Stimulated activated CD4-positive, alpha-beta T cell treated with anti-CD3 and anti-CD28 coated beads, Interleukin-12 subunit alpha, Interleukin-12 subunit beta, amount 100 ng/mL, for 24 hours (primary cell): ENCODE data around the gene GNB1L.

Experiments
- DNase-seq, 2 experiments: peaks; one replicate each; pipeline ENCODE4 v3.0.0-alpha.2; 2020; ENCODE audit warnings: low read depth in 2 of 2

GNB1L gene

DNA sequence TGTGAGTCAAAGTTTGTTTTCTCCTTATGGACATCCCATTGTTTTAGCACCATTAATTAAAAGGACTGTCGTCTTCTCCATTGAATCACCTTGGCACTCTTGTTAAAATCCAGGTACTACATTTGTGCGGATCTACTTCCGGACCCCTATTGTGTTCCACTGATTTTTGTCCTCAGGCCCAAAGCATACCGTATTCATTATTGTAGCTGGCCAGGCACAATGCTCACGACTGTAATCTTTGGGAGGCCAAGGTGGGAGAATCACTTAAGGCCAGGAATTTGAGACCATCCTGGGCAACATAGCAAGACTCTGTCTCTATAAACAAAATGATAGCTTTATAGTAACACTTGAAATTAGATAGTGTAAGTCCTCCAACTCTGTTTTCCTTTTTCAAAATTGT, 8.9 kb upstream of the GNB1L start:
- DNase-seq, result no peak

DNA sequence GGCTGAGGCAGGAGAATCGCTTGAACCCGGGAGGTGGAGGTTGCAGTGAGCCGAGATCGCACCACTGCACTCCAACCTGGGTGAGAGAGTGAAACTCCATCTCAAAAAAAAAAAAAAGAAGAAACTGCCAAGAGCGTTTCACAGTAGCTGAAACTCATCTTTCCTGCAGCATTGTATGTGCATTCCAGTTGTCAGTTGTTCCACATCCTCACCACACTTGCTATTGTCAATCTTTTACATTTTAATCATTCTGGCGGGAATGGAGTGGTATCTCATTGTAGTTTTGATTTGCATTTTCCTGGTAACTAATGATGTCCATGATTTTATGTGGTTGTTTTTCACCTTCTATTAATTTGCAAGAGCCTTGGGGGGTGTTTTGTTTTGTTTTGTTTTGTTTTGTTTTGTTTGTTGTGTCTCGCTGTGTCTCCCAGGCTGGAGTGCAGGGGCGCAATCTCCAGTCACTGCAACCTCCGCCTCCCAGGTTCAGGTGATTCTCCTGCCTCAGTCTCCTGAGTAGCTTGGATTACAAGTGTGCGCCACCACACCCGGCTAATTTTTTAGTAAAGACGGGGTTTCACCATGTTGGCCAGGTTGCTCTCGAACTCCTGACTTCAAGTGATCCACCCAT, 8.1 kb upstream of the GNB1L start:
- no peak for DNase-seq

DNA sequence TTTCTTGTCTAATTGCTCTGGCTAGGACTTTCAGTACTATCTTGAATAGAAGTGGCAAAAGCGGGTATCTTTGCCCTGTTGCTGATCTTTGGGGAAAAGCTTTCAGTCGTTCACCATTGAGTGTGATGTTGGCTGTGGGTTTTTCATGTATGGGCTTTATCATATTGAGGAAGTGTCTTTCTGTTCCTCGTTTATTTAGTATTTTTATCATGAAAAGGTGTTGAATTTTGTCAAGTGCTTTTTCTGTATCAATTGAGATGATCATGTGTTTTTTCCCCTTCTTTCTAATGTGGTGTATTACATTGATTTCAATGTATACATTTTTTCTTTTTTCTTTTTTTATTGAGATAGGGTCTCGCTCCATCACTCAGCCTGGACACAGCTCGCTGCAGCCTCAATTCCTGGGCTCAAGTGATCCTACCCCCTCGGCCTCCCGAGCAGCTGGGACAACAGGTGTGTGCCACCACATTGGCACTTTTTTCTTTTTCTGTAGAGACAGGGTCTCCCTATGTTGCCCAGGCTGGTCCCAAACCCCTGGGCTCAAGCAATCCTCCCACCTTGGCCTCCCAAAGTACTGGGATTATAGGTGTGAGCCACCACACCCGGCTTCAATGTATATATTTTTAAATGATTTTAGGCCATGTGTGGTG, 5.3 kb upstream of the GNB1L start:
- no peak for DNase-seq

DNA sequence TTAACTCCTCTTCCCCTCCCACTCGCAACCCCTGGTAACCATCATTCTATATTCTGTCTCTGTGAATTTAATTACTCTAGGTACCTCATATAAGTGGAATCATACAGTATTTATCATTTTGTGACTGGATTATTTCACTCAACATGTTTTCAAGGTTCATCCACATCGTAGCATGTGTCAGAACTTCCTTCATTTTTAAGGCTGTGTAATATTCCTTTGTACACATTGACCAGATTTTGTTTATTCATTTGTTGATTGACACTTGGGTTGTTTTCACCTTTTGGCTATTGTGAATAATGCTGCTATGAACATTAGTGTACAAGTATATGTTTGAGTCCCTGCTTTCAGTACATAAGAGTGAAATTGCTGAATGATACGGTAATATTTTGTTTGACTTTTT, 2.7 kb upstream of the GNB1L start:
- DNase-seq, result no peak

DNA sequence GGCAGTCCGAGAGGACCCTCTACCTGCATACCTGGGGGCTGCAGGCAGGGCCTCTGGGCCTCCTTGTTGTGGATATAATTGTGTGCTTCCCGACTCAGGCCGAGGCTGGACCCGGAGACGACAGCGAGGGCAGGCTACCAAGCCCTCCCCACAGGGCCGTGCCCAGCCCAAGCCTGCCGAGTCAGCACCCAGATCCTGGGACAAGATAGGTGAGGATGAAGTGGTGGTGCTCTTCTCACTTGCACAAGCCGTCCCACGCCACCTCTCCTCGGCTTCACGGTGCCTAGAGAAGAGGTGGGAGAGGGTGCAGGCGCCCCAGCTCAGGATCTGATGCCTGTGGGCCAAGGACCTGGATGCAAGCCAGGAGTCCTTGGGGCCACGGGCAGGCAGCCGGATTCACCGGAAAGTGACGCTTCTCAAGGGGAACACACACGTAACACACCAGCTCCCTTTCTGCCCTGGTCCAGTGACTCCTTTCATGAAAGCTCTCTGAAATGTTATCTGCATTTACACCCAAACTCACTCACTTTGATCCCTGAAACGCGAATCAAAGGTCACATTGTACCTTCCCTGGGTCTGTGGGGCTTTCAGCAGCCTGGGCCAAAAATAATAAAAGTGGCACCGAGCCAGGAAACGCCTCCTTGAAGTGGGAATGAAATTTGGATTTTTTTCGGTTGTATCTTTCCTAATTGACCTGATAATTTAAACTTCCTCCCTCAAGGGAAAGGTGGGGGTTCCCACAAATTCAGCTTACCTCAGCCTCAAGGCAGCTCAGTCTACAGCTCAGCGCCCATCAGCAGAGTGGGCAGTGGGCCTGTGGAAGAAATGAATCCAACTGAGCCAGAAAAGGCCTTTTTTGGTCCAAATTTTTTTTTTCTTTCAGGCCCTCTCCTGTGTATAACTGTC, 1.1 kb upstream of the GNB1L start:
- DNase-seq, result peak; percentile 51 to 67

DNA sequence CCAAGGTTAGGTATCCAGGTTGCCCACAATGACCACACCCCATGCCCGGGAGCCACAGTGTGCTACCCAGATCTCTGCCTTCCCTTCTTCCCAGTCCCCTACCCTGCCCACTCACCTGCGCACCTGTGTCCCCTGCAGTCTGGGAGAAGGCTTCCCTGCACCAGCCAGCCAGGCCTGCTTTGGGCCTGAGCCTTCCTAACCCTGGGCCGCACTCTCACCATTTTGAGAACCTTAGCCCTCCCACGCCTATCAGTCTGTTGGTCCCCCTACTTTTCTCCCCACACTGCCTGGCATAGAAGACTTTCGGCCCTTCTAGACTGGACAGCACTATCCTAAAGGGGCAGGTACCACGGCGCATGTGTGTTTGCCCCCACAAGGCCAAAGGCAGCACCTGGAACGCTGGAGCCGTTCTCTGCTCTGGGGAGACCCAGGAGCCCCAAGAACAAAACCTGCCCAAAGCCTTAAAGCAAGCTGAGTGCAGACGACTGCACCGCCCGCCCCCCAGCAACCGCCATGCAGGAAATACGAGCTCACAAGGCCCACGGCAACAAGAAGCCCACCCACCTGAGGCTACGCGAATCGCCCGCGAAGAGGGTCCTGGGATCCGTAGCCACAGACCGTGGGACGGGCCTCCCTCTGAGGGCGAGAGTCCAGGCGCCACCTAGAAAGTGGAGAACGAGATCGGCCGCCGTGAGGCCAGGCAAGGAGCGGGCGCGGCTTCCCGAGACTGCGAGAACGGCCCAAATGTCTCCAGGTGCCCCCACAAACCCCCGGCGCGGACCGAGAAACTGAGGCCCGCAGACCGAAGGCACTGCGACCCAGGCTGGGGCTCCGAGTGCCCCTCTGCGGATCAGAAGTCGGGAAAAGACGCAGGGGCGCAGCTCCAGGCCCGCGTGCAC, 546 bp downstream of the GNB1L start:
- DNase-seq, result no peak

DNA sequence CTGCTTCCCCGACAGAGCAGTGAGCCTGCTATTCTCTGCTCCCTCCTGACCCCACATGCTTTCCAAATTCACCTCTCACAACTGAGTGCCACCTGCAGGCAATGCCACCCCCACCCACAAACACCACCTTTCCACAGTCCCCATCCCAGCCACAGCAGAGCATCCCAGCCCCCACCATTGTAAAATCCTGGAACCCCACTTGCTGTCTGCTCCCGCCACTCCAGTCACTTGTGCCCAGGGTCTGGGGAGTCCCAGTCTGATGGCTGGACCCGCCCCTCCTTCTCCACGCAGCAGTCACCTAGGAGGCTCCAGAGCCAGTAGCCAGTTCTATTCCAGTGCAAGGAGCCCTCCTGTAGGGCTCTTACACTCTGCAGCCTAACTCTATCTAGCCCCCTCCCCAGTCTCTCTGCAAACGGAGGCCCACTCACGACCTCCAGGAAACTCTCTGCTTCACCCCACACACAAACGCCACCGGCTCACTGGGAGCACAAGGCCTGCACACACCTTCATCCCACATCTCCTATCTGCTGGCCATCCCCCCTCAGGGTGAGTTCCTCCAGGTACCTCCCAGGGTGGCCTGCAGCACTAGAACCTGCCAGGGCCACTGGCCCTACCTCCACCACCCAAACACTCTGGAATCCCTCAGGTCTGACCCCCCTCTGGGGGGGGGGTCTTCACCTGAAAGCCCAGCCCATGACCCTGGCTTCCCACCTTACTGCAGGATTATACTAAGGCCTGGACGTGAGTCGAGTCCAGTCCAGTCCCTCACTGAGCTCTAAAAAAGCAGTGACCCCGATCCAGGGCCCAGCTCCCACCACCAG, 1.4 kb downstream of the GNB1L start:
- DNase-seq, result no peak

DNA sequence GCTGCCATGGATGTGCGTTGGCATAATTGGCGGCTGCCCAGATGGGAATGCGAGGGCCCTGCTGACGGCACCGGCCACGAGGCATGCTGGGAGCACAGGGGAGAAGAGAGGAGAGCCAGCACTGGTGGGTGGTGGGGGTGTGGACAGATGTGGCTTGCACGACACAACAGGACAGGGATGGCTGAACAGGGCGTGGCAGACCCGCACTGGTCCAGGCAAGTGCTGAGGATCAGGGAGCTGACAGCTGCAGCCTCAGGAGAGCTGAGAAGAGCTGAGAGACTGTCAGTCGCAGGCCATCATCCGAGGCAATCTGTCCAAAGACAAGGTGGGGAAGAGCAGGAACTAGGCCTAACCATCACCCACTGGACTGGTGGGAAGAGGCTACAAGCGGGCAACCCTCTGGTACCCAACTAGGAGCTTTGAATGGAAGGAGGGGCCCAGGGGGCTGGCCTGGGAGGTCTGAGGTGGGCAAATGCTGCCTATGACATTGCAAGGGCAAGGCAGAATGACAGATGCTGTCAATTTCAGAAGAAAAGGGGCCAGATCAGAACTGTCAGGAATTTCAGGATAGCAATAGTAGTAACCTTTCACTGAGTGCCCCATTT, 2.4 kb downstream of the GNB1L start:
- DNase-seq, result no peak

DNA sequence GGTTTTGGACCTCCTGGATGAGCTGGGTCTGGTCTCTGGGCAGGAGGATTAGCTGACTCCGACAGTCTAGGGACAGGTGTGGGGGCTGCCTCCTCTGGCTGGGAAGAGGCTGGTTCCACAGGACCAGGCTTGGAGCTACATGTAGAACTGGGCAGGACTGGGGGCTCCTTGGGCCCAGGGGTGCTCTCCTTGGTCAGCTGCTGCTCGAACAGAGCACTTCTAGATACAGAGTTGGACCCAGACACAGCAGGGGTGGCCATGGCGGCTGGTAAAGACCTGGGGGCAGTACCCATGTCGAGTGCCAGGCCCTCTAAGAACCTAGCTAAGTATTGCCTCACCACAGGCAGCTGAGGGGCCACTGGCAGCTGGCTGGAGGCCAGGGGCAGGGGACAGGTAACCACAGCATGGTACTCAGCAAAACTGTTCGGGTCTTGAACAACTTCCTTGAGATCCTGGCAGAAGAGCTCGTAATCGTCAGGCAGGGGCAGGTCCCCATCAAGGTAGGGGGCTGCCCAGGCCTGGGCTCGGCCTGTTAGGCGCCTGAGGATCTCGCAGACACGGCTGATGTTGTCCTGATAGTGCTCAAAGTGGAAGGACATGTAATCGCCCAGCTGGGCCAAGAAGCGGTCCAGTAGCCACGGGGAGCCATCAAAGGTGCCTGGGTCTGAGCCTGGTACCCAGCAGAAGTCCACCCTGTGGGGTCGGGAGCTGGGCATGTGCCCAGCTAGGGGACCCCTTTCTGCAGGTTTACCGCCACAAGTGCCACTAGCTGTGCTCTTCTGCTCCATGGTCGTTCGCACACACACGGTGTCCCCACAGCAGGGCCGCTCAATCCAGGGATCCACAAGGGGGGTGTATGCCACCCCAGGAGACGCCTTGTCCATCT, 3.1 kb downstream of the GNB1L start:
- no peak for DNase-seq

DNA sequence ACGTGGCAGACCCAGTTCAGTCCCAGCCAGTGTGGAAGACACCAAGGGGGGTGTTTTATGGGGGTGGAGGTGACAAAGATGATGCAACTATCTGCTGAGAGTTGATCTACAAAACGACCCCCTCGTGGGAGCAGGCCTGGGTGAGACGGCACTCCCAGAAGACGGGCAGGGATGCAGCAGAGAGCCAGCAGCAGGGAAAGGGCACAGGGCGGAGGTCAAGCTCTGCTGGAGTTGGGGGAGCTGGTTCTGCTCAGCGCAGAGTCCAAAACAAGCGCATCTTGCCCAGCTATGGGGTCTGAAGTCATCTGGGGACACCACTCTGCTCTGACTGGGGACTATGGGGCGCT, 3.9 kb downstream of the GNB1L start:
- no peak for DNase-seq

DNA sequence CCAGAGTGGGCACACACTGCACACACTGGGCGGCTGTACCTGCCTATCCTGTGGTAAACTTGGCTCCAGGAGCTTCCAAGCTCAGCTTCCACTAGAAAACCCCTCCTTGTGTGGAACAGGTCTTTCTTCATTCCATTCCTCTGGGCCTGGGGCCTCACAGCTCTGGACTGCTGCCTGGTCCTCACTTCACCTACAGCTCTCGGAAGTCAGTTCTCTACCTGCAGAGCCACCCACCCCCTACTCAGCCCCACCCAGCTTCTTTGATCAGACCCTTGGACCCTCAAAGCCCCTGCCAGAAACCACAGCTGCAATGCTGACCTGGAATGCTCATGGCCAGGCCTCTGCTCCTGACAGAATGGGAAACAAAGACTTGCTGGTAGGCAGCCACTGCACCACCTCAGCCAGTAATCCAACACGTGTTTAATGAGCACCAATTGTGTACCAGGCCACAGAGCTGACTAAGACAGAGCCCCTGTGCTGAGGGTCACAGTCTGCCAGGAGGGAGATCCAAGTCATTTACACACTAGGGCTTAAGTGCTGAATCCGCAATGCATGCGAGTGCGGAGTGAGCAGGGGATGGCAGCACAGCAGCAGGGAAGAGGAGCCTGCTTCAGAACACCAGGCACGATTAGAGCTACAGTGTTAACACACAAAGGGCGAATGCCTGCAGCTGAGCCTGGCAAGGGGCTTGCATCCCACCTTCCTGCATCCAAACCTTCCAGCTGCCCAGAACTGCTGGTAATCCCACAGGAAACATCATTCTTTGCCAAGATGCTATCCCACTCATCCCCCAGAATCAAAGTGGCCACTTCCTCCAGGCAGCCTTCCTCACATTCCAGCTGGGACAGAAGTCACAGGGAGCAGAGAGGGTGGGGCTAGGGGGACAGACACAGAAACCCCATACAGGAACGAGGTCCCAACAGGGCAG, 4.6 kb downstream of the GNB1L start:
- no peak for DNase-seq

DNA sequence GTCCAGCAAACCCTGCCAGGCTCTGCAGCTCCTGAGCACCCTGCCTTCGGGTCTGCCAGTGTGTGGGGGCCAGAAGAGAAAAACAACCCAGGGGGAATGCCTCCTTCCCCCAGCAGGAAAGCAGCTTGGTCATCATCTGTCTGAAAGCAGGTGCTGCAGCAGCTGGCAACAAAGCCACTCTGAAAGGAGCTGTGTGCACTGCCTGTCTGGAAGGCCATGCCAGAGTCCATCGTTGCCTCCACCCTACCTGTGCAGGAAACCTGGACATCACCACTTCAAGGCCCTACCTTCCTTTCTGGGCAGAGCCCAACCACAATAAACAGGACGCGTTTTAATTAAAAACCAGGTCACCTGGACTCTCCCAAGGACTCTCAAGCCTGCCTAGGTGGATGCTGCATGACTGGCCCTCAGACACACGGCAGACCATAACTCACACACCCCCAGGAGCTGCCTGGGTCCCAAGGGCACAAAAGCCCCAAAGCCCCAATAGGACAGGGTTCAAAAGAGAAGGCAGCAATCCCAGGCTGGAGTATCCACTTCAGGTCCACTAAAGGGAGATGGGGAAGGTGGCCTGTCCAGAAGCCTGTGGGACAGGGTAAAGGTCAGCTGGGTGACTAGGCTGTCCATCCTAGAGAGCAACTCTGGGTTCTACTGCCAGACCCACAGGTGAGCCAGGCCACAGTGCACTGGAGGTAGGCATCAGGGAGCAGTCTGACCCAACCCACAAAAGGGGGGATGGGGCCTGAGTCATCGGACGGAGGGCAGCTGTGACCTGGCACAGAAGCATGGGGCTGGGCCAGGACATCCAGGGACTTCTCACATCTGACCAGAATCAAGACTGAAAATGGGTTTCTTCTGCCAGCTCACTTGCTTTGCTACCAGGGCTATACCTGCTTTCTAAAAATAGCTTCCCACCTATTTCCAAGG, 6.1 kb downstream of the GNB1L start:
- no peak for DNase-seq

DNA sequence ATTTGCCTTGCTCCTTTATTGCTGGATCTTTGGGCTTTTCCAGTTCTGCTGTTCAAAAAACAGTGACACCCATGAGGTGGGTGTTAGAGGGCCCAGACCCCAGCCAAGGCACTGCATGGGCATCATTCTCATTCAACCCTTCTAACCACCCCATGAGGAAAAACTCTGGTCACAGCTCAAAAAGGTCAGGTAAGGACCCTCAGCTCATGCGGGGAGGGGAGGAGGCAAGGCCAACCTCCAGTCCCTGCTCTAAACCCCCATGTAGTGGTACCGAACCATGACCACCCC, 7.4 kb downstream of the GNB1L start:
- no peak for DNase-seq

DNA sequence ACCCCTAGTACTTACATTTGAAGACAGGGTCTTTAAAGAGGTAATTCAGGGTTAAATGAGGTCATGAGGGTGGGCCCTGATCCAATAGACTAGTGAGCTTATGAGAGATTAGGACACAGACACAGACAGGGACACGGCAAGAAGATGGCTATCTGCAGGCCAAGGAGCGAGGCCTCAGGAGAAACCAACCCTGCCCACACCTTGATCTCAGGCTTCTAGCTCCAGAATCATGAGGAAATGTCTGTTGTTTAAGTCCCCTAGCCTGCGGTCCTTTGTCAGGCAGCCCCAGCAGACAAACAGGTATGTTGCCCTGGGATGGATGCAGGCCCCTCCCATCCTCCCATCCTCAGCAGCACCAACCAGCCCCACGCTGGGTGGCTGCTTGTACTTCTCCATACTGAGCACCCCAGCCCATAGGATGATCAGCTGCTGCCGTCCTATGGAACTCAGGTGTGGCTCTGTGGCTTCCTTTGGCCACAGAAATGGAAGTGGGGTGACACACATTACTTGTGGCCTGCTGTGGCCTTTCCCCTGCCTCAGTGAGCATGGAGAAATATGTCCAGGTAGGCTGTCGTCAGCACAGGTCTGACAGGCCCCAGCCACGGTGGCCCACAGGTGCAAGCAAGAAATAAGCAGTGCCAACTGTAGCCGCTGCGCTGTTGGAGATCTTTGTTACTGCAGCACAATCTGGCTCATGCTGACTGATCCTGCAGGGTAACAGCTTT, 7.9 kb downstream of the GNB1L start:
- no peak for DNase-seq

DNA sequence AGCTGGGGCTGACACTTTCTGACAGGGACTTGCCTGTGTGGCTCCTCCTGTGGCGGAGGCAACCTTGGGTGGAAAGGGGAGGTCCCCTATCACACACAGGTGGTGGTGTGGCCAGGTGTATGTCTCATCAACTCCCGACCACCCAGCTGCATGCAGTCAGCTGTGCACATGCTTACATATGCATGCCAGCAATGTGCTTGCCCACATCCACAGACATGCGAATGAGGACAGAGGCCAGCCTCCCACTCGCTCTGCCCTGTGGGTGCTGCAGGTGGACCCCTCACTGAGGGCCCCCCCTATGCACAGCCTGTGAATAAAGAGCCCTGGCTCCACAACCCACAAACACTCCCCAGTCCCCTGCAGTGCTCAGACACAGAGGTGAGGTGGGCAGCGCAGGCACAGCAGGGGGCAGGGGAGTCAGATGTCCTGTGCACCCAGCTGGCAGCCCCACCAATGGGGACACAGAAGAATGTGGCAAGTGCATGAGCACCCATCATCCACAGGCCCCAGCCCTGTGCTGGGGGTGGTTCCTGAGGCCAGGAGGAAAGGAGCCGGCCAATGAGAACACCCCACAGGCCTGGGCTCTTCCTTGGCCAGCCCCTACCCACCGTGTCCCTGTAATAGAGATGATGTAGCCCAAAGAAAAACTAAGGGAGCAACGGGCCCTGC, 9.5 kb downstream of the GNB1L start:
- DNase-seq, result no peak

DNA sequence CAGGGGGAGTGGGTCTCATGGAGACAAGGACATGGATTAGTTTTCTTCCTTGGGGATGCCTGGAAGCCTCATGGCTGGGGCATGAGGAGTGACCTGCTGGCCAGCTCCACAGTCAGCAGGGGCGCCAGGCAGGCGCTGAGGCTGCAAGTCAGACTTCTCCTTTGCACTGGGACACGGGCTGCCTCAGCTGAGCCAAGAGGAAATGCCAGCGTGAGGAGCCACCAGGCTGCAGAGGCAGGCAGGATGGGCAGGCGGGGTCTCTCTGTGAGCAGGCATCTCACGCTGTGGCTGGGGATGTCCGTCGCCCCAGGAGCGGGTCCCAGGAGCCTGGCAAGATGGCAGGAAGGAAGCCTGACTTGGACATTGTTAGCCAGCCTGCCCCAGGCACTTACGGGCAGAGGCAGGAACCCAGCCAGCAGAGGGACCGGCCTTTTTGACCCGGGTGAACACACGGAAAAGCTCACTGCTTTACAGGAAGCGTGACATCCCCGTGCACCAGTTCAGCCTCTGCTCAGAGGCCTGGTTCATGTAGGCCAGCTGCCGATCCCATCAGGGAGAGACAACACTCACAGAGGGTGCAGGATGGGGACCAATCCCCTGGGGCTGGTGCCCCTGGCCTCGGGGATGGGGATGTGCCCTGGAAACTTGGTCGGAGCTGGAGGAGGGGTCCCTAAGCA, 10.2 kb downstream of the GNB1L start:
- DNase-seq, result no peak
